HG03439 (cell line): ENCODE data around the gene EPHB1.
A peak's percentile ranks its signal among the peaks of the same experiment; 100 is the strongest.
"Not testable (repeated sequence)": the region's sequence is repeated elsewhere in the genome, so short reads cannot be mapped to it uniquely, and the experiment has no call there.

Experiments
- ATAC-seq: cut with Tn5 transposase; IDR thresholded peaks from one replicate; pipeline ENCODE4 v1.9.1; 2021; ENCODE audit warnings: mild to moderate bottlenecking, moderate library complexity; ENCODE audit not compliant: unreplicated experiment

The EPHB1 gene

GRCh38 chr3:134991472-134992010, 196.5 kb downstream of the EPHB1 start:
- no peak for ATAC-seq

DNA sequence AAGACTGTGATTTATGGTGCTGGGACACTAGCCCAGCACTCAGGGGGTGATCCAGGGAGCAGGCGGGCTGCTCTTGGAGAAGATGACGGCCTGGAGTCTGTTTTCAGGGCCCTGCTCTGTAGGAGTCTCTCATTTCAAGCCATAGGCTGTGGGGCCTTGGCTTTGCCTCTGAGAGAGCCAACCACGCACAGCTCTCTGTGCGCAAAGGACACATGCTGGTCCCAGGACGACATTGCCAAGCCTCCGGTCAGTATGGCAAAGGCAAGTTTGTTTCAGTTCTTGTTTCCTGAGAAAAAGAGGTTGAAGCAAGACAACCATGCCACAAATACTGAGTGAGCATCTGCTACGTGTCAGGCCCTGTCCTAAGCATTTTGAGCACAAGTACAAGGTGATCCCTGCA, 197.1 kb downstream of the EPHB1 start:
- no peak for ATAC-seq

GRCh38 chr3:134992586-134992985, 197.5 kb downstream of the EPHB1 start:
- no peak for ATAC-seq

- ATAC-seq = no peak
Measured at GRCh38 chr3:134993011-134993410, 198.0 kb downstream of the EPHB1 start.

DNA sequence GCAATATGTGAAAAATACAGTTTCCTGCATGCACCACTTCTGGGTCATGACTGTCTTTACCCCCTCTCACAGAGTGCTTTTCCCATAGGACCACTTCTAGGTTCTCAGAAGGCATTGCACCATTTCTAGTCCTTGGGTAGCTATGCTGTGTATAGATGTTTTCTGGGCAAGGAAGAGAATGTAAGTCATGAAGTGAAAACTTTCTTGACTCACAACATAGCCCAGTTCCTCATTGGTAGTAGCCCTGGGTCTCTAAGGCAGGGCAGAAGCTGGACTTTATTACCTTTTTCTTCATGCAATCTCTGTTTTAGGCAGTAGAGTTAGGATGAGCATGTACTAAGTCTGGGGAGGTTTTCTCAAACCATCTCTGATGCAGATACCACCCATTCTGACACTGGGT, 203.1 kb downstream of the EPHB1 start:
- ATAC-seq = no peak

DNA sequence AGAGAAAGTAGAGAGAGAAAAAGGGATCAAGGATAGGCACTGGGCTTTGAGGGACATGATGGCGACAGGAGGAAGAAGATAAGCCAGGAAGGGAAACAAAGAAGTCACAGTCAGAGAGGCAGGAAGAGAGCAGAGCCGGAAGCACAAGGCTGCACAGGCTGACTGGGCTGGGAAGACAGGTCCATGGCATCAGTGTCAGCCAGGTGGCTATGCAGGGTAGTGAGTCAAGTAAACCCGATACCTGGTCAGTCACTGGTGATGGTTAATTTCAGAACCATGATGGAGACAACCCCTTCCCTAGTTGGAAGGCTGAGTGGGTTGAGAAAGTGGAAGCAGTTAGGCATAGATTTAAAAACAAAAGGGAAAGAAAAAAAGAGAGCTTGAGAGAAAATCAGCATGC, 203.8 kb downstream of the EPHB1 start:
- no peak for ATAC-seq

GRCh38 chr3:135000465-135000864, 205.4 kb downstream of the EPHB1 start:
- ATAC-seq = no peak

DNA sequence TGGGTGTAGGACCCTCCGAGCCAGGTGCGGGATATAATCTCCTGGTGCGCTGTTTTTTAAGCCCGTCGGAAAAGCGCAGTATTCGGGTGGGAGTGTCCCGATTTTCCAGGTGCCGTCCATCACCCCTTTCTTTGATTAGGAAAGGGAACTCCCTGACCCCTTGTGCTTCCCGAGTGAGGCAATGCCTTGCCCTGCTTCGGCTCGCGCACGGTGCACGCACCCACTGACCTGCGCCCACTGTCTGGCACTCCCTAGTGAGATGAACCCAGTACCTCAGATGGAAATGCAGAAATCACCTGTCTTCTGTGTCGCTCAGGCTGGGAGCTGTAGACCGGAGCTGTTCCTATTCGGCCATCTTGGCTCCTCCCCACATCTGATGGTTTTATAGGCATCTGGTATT, 210.6 kb downstream of the EPHB1 start:
- ATAC-seq = not testable (repeated sequence)

DNA sequence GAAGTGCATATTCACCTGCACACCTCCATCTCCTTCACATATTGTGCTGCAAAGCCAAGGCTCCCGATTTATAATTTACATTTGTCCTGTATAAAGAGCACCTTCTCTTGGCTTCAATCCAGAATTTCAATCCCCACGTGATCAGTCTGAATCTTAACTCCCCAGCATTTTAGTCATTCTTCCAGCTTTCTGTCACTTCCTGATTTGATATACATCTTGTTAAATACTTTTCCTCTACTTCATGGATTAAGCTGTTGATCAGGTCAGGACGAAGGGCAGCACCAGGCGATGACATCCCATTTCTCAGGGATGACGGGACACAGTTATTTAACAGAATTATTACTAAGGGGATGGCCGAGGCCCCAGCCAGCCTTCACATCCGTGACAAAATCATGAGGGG, 212.5 kb downstream of the EPHB1 start:
- no peak for ATAC-seq

DNA sequence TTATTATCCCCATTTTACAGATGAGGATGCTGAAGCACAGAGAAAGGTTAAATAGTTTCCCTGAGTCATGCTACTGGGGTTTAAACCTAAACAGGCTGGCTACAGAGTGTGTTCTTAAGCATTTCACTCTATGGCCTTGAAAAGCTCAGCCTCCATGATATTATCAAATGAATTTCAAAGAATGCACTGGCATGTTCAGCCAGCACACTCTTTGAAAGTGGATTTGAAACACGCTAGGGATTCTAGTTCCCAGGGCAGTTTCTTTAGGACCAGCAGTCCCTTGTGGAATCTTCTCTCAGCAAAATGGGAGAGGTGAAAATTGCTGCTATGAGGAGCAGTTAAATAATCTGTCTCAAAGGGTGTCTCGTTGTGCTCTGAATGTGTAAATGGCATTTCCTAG, 213.3 kb downstream of the EPHB1 start:
- ATAC-seq = no peak

GRCh38 chr3:135009014-135009413, 214.0 kb downstream of the EPHB1 start:
- ATAC-seq = no peak

- ATAC-seq = no peak
Measured at GRCh38 chr3:135012101-135012500, 217.0 kb downstream of the EPHB1 start.

- no peak for ATAC-seq
Measured at GRCh38 chr3:135013206-135013605, 218.1 kb downstream of the EPHB1 start.

DNA sequence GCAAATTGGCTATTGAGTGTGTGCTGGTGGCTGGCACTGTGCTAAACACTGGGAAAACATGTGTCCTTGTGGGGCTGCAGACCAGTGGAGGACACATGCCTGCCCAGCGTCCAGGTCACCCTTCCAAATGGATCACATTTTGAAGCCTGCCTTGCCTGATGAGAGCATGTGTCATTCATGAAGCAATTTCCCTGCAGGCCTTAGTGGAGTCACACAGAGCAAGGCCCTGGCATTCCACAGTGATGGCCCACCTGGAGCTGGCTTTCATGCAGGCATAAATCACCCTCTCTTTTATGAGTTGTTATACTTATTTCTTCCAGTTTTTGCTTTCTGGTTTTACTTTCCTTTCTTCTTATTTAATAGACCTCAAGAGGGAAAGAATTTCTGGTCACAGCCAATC, 219.5 kb downstream of the EPHB1 start:
- no peak for ATAC-seq

- no peak for ATAC-seq
Measured at GRCh38 chr3:135017003-135017893, 222.2 kb downstream of the EPHB1 start.

GRCh38 chr3:135018149-135018923, 223.3 kb downstream of the EPHB1 start:
- peak; percentile 77 for ATAC-seq

GRCh38 chr3:135020181-135020580, 225.1 kb downstream of the EPHB1 start:
- no peak for ATAC-seq

DNA sequence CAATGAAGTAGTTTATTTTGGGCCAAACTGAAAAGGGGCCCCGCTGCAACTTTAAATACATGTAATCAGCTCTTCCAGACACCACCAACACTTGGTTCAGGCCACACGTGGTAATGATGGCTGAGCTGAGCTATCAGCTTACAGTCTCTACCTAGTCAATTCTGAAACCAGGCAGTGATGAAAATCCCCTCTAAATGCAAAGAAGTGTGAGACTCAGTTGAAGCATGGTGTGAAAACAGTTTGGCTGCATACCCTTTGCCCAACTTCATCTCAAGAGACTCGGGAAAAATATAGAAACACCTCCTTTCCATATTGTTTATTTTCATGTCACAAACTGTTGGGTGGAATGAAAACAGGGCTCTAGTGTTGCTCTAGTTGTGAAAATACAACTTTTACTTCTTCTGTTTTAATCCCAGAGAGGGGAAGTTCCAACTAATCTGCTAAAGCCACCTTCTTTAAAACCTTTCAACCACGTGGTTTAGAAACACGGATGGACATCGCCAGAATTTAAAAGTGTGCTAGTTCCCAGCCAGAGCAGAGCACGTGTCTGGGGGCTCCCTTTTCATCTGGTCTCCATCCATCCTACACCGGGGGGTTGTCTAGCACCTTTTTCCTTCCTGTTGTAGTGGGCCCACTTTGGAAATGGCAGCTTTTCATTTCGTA, 229.1 kb downstream of the EPHB1 start:
- no peak for ATAC-seq

DNA sequence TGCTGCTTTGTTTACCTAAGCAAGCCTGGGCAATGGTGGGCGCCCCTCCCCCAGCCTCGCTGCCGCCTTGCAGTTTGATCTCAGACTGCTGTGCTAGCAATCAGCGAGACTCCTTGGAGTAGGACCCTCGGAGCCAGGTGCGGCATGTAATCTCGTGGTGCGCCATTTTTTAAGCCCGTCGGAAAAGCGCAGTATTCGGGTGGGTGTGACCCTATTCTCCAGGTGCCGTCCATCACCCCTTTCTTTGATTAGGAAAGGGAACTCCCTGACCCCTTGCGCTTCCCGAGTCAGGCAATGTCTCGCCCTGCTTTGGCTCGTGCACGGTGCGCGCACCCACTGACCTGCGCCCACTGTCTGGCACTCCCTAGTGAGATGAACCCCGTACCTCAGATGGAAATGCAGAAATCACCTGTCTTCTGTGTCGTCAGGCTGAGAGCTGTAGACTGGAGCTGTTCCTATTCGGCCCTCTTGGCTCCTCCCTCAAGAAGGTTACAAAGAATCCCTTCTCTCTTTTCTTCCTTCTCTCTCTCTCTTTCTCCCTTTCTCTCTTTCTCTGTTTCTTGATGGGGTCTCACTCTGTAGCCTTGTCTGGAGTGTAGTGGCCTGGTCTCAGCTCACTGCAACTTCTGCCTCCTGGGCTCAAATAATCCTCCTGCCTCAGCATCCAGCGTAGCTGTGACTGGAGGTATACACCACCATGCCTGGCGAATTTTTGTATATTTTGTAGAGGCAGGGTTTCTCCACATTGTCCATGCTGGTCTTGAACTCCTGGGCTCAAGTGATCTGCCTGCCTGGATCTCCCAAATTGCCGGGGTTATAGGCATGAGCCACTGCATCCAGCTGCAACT, 235.9 kb downstream of the EPHB1 start:
- not testable (repeated sequence) for ATAC-seq

GRCh38 chr3:135033737-135034136, 238.7 kb downstream of the EPHB1 start:
- no peak for ATAC-seq
